C4-2B (cell line): ENCODE measurements around the gene ZNF121.
"Not testable (repeated sequence)": the region's sequence is repeated elsewhere in the genome, so short reads cannot be mapped to it uniquely, and the experiment has no call there.

ENCODE experiments used
- H3K27ac ChIP-seq: fragments of 450-650 bp; 2 replicates; pipeline ENCODE4 v1.5.1; 2017
- CTCF ChIP-seq: fragments of 450-650 bp; conservative IDR thresholded peaks from 2 replicates; pipeline ENCODE4 v1.5.1; 2017; ENCODE audit warnings: mild to moderate bottlenecking
- ZFX ChIP-seq: fragments of 450-650 bp; IDR thresholded peaks from 2 replicates; pipeline ENCODE4 v1.6.1; 2017

Gene ZNF121

DNA sequence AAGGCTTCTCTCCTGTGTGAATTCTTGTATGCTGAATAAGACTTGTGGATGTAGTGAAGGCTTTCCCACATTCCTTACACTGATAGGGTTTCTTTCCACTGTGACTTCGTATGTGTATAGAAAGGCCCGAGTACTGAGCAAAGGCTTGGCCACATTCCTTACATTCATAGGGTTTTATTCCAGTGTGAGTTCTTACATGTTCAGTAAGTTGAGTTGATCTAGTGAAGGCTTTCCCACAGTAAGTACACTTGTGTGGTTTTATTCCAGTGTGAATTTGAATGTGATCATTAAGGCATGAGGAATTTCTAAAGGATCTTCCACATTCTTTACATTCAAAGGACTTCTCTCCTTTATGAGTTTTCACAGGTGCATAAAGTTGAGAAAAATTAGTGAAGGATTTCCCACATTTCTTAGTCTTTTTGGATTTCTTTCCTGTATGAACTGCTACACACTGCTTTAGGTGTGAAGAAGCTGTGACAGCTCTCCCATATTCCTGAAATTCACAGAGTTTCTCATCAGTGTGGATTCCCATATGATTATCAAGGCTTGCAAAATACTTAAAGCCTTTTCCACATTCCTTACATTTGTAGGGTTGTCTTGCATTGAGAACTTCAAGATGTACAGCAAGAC is 26.3 kb upstream of the ZNF121 start:
- no peak for TF ChIP-seq ZFX
- TF ChIP-seq CTCF: no peak
- H3K27ac ChIP-seq: no peak overlapping the region

DNA sequence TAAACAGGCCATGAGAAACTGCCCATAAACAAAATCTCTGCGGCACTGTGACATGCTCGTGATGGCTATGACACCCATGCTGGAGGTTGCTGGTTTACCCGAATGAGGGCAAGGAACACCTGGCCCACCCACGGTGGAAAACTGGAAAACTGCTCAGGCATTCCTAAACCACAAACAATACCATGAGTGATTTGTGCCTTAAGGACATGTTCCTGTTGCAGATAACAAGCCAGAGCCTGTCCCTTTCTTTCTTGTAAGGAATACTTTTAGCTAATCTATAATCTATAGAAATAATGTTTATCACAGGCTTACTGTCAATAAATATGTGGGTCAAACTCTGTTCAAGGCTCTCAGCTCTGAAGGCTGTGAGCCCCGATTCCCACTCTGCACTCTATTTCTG is 24.6 kb upstream of the ZNF121 start:
- TF ChIP-seq ZFX: no peak
- TF ChIP-seq CTCF: no peak
- H3K27ac ChIP-seq: no peak overlapping the region

DNA sequence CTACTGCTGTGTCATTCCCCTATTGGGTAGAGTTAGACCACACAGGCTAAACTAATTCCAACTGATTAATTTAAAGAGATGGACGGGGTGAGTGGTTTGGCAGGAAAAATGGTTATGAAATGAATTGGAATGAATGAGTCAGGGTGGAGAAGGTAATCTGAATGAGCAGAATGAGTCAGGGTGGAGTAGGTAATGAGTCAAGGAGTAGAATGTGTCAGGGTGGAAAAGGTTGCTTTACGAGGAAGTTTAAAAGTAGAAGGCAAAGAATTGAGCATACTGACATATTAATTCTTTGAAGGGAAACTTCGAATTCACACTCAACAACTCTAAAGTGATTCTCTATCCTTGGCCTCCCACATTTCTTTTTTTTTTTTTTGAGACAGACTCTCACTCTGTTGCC is 12.7 kb upstream of the ZNF121 start:
- no peak overlapping the region for H3K27ac ChIP-seq
- TF ChIP-seq ZFX (no peak), CTCF (no peak)

DNA sequence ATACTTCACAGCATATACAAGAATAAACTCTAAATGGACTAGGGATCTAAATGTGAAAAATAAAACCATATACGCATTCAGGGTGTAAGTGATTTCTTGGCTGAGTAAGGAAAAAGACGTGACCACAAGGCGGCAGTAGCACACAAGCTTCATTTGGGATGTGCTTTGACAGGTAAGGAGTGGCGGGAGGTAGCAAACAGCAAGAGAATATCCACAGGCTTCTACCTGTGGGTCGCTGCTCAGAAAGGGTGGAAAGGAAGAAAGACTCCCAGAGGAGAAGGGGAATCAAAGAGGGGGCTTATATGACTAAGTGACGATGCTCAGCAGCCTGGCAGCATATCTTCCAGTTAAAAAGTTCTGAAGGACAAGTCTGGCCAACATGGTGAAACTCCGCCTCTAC is 2.5 kb upstream of the ZNF121 start:
- TF ChIP-seq ZFX (no peak), CTCF (peak; percentile 89)
- no peak overlapping the region for H3K27ac ChIP-seq

DNA sequence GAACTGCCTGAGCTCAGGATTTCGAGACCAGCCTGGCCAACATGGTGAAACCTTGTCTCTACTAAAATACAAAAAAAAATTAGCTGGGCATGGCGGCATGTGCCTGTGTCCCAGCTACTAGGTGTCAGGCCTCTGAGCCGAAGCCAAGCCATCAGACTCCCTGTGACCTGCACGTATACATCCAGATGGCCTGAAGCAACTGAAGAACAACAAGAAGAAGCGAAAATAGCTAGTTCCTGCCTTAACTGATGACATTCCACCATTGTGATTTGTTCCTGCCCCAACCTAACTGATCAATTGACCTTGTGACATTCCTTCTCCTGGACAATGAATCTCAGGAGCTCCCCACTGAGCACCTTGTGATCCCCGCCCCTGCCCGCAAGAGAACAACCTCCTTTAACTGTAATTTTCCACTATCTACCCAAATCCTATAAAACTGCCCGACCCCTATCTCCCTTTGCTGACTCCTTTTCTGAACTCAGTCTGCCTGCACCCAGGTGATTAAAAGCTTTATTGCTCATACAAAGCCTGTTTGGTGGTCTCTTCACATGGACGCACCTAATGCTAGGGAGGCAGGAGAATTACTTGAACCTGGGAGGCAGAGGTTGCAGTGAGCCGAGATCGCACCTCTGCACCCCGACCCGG is 2.1 kb downstream of the ZNF121 start:
- H3K27ac ChIP-seq: not testable (repeated sequence)

DNA sequence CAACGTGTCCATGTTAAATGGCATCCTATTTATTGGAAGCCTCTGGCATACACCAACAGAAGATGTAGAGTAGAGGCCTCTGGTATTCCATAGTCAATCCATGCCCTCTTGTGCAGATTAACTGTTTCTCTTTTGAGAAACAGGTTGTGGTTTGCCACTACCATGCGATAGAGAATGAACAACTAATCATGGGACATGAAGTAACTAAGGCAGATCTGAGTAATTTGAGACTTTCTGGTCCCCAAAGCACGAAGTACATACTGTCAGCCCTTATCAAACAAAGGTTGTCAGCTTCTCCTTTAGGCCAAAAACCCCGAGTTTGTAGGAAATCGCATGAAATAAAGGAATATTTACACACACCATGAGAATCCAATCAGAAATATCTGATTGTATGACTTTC is 3.6 kb downstream of the ZNF121 start:
- no peak for TF ChIP-seq CTCF
- TF ChIP-seq ZFX: no peak
- no peak overlapping the region for H3K27ac ChIP-seq

DNA sequence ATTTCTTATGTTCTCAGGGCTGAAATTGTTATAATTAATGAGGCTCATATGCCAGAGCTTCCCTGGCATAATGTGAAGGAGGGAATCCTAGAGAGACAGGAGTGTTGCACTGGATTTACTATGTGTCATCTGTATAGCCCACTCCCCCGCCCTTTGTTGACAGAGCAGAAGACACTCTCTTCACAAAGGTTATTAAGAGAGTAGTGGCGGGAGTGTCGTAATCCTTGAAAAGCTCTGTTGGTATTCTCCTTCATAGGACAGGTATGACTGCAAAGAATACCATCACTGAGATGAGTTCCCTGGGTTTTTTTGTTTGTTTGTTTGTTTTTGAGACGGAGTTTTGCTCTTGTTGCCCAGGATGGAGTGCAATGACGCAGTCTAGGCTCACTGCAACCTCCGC is 14.0 kb downstream of the ZNF121 start:
- H3K27ac ChIP-seq: no peak overlapping the region
- TF ChIP-seq ZFX (no peak), CTCF (no peak)

DNA sequence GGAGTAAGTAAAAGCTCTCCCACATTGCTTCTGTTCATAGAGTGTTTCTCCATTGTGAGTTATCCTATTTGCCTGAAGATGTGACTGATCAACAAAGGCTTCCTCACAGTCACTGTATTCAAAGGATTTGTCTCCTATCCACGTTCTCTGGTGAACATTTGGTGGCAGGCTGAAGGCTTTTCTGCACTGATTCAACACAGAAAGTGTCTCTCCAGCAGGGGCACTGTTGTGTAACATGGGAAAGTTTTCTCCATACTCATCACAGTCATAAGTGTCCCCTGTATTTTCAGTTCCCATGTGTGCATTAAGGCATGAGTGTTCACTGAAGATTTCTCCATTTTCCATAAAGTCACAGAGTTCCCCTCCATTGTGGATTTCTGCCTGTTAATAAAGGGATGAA is 17.6 kb downstream of the ZNF121 start:
- no peak for TF ChIP-seq ZFX
- peak; percentile 15; the same call in 1 of the 2 replicates for TF ChIP-seq CTCF
- H3K27ac ChIP-seq: no peak overlapping the region
